Pancreas (tissue), 10 donors: Measurements from ENCODE around the gene GPR146. TPM values are rescaled to one million over a fixed set of nuclear protein-coding genes. Genes with fewer than 3 reads are reported as not detected.
"Not testable (repeated sequence)": the region's sequence is repeated elsewhere in the genome, so short reads cannot be mapped to it uniquely, and the experiment has no call there.

Experiments
- ATAC-seq, 4 donors: fragments of 200-7000 bp; cut with Tn5 transposase; one replicate each; pipeline versions ENCODE4 v1.8.0 to v1.9.1; 2020; ENCODE audit warnings: mild to moderate bottlenecking in 4 of 4, moderate library complexity in 4 of 4
- DNase-seq, 6 donors: peaks; one replicate each; pipeline ENCODE4 v3.0.0-alpha.2; 2020
- FAIRE-seq: peaks from 2 replicates; lab custom pipeline; 2012; peaks lifted over from hg19 to GRCh38; lab: Jason Lieb, UNC
- H3K27ac ChIP-seq, 4 donors: fragments of 200-600 bp; sonication (generic); 1 replicate in 3 of 4; 2 replicates in 1 of 4; pipeline versions ENCODE4 v1.5.0 to v1.8.0; 2020
- H3K27me3 ChIP-seq, 4 donors: fragments of 200-600 bp; one replicate each; pipeline ENCODE4 v1.8.0; 2021
- H3K36me3 ChIP-seq, 3 donors: fragments of 200-600 bp; sonication (generic) in 1 of 3; one replicate each; pipeline versions ENCODE4 v1.5.0 to v1.8.0; 2020 to 2021
- H3K4me1 ChIP-seq, 3 donors: fragments of 200-600 bp; one replicate each; pipeline ENCODE4 v1.8.0; 2021
- H3K4me3 ChIP-seq, 4 donors: fragments of 200-600 bp; sonication (generic) in 2 of 4; one replicate each; pipeline versions ENCODE4 v1.5.0 to v1.8.0; 2020 to 2021
- H3K9me3 ChIP-seq, 4 donors: fragments of 200-600 bp; one replicate each; pipeline ENCODE4 v1.8.0; 2021
- WGBS, 2 donors: extraction: QIAGEN DNeasy Blood & Tissue Kit; methylation state at CpG; one replicate each; pipeline ENCODE4 v1.1.7; 2013; 5-methylcytosine and 5-hydroxymethylcytosine counted together
- intact Hi-C, 3 donors: fragments of 100-400 bp; cut with DNase I; formaldehyde crosslinking; loops; one replicate each; pipeline versions ENCODE4 v1.11.1 to v1.14.2; 2022
- polyA plus RNA-seq, 2 donors: library from polyadenylated mRNA; stranded (reverse); fragments of 200-250 nt; gene quantifications; one replicate each; pipeline ENCODE4 v1.2.3, GENCODE V29; 2013
- total RNA-seq, 6 donors: library from RNA; stranded (reverse); fragmentation: NEBNext Ultra II Directional in 4 of 6; extraction: Animal tissue kit (Norgen Biotek cat#: 25700) in 4 of 6; gene quantifications; one replicate each; pipeline versions ENCODE4 v1.2.1 to v1.2.4, GENCODE V29; 2021 to 2023
- TF ChIP-seq, protein P1 (sequence below), 4 donors: fragments of 200-600 bp; sonication (generic) in 3 of 4; IDR thresholded peaks; one replicate each; pipeline versions ENCODE4 v1.5.0 to v1.8.0; 2021; ENCODE audit warnings: antibody characterized with exemption in 4 of 4
- donor health status: healthy with polysubstance abuse.
- donor health status: DM: no; HTN: no; CAD: no; lungs with moderate emphysema.
- donor health status: DM: no; HTN: no; CAD: no.
- donor health status: control.
- donor health status: control.
- donor health status: Bipolar disorder and iron deficiency.
- donor health status: DM: yes; HTN: yes; CAD: no.
- donor health status: DM: no; HTN: no; CAD: no.
- donor health status: DM: no; HTN: no; CAD: no.
- donor health status: DM: yes; HTN: yes; CAD: no.

GPR146 gene
- total and polyA plus RNA-seq, 8 donors = 3.4 to 6.5 (median 4.1) TPM

DNA sequence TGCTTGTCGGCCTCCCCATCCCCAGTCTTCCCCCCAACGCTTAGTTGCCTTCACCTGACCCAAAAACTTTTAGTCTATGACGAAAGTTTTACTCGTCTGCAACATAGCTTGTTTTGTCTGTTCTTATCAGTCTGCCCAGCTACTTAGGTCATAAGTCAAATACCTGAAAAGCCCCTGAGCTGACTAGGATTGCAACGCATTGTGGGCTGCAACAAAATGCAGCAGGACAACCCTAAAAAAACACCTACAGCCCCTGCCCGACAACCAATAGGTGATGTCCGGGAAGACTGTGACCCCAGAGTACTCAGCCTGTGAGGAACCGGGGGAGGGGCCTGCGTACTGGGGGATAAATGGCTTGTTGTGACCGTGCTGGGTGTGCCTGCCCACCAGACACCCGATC lies 24.3 kb downstream of the GPR146 start:
- Histone ChIP-seq H3K27ac (no peak overlapping the region), H3K4me3 (no peak overlapping the region), H3K9me3 (no peaks in the 10 kb centered on the region), H3K36me3 (no peaks in the 10 kb centered on the region), H3K27me3 (no peaks in the 10 kb centered on the region), H3K4me1 (no peaks in the 10 kb centered on the region)
- TF ChIP-seq, protein P1, sequence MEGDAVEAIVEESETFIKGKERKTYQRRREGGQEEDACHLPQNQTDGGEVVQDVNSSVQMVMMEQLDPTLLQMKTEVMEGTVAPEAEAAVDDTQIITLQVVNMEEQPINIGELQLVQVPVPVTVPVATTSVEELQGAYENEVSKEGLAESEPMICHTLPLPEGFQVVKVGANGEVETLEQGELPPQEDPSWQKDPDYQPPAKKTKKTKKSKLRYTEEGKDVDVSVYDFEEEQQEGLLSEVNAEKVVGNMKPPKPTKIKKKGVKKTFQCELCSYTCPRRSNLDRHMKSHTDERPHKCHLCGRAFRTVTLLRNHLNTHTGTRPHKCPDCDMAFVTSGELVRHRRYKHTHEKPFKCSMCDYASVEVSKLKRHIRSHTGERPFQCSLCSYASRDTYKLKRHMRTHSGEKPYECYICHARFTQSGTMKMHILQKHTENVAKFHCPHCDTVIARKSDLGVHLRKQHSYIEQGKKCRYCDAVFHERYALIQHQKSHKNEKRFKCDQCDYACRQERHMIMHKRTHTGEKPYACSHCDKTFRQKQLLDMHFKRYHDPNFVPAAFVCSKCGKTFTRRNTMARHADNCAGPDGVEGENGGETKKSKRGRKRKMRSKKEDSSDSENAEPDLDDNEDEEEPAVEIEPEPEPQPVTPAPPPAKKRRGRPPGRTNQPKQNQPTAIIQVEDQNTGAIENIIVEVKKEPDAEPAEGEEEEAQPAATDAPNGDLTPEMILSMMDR (IDR thresholded peaks at IDR 0.05) = no peak
- no peak for FAIRE-seq
- ATAC-seq = no peak
- DNase-seq = no peak
- intact Hi-C loops = loop anchor here in 1 of 3 donors (5.0 kb wide), 1 partner anchor 76 kb away; no protein-coding TSS in a partner anchor
- 71 to 78% methylated on average over 11 of the region's 11 CpGs for WGBS, 2 donors

DNA sequence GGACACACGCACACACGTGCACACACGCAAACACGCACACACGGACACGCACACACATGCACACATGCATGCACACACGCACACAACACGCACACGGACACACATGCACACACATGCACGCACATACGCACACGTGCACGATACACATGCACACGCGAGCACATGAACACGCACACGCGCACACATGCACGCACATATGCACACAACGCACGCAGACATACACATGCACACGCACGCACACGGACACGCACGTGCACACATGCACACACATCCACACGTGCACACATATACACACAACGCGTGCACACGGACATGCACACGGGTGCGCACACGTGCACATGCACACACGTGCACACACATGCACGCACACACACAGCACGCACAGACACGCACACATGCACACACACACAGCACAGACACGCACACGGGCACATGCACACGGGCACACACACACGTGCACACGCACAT lies 26.2 kb downstream of the GPR146 start:
- ATAC-seq = no peak
- intact Hi-C loops = no loop called here
- Histone ChIP-seq H3K27ac (no peak overlapping the region), H3K27me3 (no peaks in the 10 kb centered on the region), H3K4me3 (no peak overlapping the region), H3K36me3 (no peaks in the 10 kb centered on the region), H3K9me3 (no peaks in the 10 kb centered on the region), H3K4me1 (no peaks in the 10 kb centered on the region)
- DNase-seq = no peak
- whole genome bisulfite sequencing, 2 donors = 89 to 91% methylated on average over 42 of the region's 42 CpGs
- no peak for FAIRE-seq
- TF ChIP-seq, protein P1 (IDR thresholded peaks at IDR 0.05) = no peak

DNA sequence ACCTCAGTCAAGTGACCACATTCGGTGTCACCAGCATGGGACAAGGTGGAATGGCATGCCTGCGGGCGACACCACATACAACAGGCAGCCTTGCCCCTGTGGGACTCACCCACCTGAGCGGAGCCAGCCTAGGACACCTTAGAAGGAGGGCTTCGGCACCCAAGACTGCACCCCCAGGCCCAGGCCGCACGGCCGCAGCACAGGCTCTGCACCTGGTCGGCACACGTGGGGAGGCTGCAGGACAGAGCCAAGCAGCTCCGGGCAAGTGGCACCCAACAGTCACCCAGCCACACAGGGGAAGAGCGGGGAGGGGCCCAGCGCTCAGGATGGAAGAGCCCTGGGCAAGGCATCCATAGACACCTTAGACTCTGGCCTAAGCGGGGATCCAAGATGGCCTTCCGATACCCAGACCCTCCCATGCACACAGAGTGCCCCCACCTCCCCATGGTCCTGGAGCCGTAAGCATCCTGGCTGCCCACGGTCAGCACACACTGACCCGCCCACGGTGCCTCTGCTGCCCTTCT lies 27.4 kb downstream of the GPR146 start:
- no peak for DNase-seq
- WGBS, 2 donors = 92 to 97% methylated on average over 19 of the region's 19 CpGs
- intact Hi-C loops = no loop called here
- H3K36me3 ChIP-seq = no peaks in the 10 kb centered on the region
- ATAC-seq = no peak
- H3K4me3 ChIP-seq = no peak overlapping the region
- H3K27ac ChIP-seq = no peak overlapping the region
- H3K4me1 ChIP-seq = peaks cover under 1 to 2% (median 1%) of the 10 kb centered on the region in 3 donors
- no peaks in the 10 kb centered on the region for H3K27me3 ChIP-seq
- TF ChIP-seq, protein P1 (IDR thresholded peaks at IDR 0.05) = no peak
- no peak for FAIRE-seq
- no peaks in the 10 kb centered on the region for H3K9me3 ChIP-seq

DNA sequence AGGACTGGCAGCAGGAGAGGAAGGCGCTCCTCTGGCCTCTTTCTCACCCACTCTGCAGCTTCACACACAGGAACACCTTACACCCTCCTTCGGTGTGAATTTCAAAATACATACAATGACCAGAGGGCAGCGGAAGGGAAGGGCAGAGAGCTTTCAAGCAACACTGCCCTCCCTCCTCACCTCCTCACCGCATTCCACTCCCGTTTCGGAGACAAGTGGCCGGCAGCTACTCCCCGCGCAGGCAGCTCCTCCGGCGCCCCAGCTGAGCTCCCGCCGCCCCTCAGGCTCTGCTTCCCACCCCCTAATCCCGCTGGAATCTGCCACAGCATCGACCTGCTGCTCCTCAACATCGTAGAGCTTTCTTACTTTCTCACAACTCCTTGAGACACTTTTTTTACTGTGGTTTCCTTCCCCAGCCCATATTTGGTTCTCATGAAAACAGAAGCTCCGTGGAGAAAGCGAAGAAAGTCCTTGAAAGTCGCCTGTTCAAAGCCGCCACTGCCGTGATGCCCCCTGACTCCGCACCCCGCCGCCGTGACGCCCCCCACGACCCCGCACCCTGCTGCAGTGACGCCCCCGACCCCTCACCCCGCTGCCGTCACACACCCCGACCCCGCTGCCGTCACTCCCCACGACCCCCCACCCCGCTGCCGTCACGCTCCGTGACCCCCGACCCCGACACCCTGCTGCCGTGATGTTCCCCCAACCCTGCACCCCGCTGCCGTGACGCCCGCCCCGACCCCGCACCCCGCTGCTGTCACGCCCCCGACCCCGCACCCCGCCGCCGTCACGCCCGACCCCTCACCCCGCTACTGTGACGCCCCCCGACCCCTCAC lies 29.0 kb downstream of the GPR146 start:
- H3K36me3 ChIP-seq = no peaks in the 10 kb centered on the region
- FAIRE-seq = no peak
- H3K9me3 ChIP-seq = no peaks in the 10 kb centered on the region
- TF ChIP-seq, protein P1 (IDR thresholded peaks at IDR 0.05) = no peak
- no peak for DNase-seq
- intact Hi-C loops = no loop called here
- H3K27ac ChIP-seq = no peak overlapping the region
- no peak overlapping the region for H3K4me3 ChIP-seq
- no peaks in the 10 kb centered on the region for H3K27me3 ChIP-seq
- 72 to 76% methylated on average over 39 to 55 of the region's 61 CpGs for WGBS, 2 donors
- H3K4me1 ChIP-seq = peaks cover 14 to 16% (median 15%) of the 10 kb centered on the region in 3 donors
- ATAC-seq = no peak

DNA sequence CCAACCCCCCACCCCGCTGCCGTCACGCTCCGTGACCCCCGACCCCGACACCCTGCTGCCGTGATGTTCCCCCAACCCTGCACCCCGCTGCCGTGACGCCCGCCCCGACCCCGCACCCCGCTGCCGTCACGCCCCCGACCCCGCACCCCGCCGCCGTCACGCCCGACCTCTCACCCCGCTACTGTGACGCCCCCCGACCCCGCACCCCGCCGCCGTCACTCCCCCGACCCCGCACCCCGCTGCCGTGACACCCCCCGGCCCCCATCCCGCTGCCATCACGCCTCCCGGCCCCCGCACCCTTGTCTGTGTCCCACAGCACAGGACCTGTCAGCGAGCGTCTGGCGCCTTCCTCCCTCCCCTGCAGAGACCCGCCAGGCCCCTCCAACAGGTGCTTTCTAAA lies 29.7 kb downstream of the GPR146 start:
- peaks cover 14 to 18% (median 17%) of the 10 kb centered on the region in 3 donors for H3K4me1 ChIP-seq
- ATAC-seq, intact Hi-C loops, H3K27me3 ChIP-seq, H3K4me3 ChIP-seq, H3K27ac ChIP-seq, H3K9me3 ChIP-seq, FAIRE-seq, H3K36me3 ChIP-seq, DNase-seq: not testable (repeated sequence)
- 89 to 93% methylated on average over 27 to 37 of the region's 43 CpGs for WGBS, 2 donors
